SK-MEL-5 (cell line): ENCODE results near the gene KCNK4. TPM values are rescaled to one million over a fixed set of nuclear protein-coding genes. Genes with fewer than 3 reads are reported as not detected.

ENCODE experiments used
- DNase-seq: peaks from one replicate; pipeline ENCODE4 v3.0.0-alpha.2; 2016; ENCODE audit warnings: low read depth, low spot score
- in situ Hi-C: cut with HindIII; loops from 2 replicates; pipeline ENCODE4 v1.10.0; 2016; ENCODE audit warnings: low sequenced_read_pairs, high pct_unique_total_duplicates, low pct_unique_long_range_greater_than_20kb
- total RNA-seq: library from RNA; depleted of rRNA; stranded (reverse); fragments of >200 nt; shearing (Covaris generic); gene quantifications from 2 replicates; pipeline ENCODE4 v1.2.3, GENCODE V29; 2014

KCNK4 gene
- total RNA-seq, 1 experiment from 2014 or later: not detected

- in situ Hi-C loops: no loop called here
- DNase-seq: peak; percentile 75
Measured at GRCh38 chr11:64331569-64332371, 40.7 kb downstream of the KCNK4 start.

DNA sequence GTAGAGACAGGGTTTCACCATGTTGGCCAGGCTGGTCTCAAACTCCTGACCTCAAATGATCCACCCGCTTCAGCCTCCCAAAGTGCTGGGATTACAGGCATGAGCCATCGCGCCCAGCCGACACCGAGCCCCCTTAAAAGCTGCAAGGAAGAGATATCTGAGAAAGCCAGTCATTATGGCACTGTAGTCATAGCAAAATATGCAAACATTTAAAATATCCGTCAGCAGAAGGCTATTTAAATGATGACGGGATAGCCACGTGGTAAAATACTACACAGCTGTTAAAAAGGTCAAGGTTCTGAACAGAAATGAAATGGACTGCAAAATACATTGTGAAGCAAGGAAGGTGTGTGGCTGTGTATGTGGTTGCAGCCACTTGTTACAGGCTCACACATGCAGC, 42.5 kb downstream of the KCNK4 start:
- no peak for DNase-seq
- in situ Hi-C loops: no loop called here

DNA sequence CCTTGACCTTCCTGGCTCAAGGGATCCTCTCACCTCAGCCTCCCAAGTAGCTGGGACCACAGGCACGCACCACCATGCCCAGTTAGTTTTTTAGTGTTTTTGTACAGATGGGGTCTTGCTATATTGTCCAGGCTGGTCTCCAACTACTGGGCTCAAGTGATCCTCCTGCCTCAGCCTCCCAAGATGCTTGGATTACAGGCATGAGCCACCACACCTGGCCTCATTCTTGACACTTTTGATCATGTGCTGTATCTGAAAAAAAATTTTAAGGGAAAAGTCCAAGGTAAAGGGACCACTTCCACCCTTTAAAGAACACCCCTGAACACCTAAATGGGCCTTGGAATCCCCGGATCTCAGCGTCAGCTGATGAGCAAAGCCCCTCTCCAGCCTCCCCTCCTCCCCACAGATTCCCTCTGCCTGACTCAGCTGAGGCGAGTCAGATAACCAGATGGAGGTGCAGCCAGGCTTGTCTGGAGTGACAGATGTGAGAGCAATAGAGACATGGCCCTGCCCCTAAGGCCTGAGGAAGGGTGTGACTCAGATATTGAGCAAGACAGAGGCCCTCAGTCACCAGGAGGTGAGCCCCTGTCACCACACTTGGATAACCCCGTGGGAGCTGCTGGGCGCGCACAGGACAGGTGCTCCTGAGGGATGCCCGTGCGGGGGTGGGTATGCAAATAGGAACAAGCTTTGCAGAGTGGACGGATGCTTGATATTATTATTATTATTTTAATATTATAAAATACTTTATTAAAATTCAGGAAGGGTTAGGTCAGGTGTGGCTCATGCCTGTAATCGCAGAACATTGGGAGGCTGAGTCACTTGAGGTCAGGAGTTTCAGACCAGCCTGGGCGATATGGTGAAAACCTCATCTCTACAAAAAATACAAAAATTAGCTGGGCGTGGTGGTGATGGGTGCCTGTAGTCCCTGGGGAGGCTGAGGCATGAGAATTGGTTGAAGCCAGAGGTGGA, 43.9 kb downstream of the KCNK4 start:
- in situ Hi-C loops: no loop called here
- DNase-seq: no peak

DNA sequence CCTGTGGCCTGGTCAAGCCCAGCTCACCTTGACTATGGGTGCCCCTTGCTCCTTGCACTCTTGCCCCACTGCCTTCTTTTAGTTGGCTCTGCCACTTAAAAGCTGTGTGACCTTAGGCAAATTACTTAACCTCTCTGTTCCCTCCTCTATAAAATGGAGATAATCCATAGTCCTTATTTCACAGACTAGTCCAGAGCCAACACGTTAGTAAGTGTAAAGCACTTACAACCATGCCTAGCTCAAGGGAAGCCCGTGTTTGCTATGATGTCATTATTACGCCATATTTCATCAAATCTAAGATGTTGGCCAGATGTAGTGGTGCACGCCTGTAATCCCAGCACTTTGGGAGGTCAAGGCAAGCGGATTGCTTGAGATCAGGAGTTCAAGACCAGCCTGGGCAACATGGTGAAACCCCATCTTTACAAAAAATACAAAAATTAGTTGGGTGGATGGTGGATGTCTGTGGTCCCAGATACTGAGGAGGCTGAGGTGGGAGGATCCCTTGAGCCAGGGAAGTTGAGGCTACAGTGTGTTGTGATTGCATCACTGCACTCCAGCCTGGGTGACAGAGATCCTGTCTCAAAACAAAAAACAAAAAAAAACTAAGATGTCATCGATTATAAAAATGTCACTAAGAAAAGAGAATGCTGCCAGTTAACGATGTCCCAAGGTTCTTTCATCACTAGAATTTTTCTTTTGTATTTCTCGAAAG, 46.6 kb downstream of the KCNK4 start:
- in situ Hi-C loops: no loop called here
- DNase-seq: no peak

- in situ Hi-C loops: no loop called here
Measured at GRCh38 chr11:64338716-64339115, 47.6 kb downstream of the KCNK4 start.

GRCh38 chr11:64339286-64339685, 48.2 kb downstream of the KCNK4 start:
- in situ Hi-C loops: no loop called here
- no peak for DNase-seq

More at GRCh38 chr11:64338716-64339115, 47.6 kb downstream of the KCNK4 start:
- no peak for DNase-seq

- in situ Hi-C loops: no loop called here
Measured at GRCh38 chr11:64339754-64340408, 48.8 kb downstream of the KCNK4 start, which contains the start of gene CCDC88B. Gene CCDC88B, plus strand, starts transcription at chr11:64340204. Its CDS starts 63 bp downstream, at chr11:64340267.

DNA sequence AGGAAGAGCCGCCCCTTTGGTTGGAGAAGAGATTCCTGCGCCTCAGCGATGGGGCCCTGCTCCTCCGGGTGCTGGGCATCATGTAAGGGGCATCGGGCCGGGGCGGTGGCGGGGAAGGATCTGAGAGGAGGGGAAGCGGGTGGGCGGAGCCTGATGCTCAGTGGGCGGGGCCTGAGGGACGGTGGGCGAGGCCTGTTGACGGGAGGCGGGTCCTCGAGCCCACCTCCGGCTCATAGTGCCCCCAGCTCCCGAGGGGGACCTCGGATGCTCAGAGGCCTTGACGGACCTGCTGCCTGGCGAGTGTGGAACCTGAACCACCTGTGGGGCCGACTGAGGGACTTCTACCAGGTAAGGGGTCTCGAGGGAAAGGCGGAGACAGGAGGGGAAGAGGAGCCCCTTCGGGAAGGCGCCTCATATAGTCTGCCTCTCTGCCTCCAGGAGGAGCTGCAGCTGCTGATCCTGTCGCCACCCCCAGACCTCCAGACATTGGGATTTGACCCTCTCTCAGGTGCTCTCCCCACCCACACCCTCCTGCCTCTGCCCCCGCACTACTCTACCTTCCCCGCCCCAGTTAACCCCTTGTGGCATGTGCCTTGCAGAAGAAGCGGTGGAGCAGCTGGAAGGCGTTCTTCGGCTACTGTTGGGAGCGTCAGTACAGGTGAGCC, 49.7 kb downstream of the KCNK4 start:
- in situ Hi-C loops: no loop called here
- no peak for DNase-seq

More at GRCh38 chr11:64339754-64340408, 48.8 kb downstream of the KCNK4 start, which contains the start of gene CCDC88B:
- no peak for DNase-seq

GRCh38 chr11:64341429-64341828, 50.3 kb downstream of the KCNK4 start:
- DNase-seq: no peak
- in situ Hi-C loops: no loop called here

DNA sequence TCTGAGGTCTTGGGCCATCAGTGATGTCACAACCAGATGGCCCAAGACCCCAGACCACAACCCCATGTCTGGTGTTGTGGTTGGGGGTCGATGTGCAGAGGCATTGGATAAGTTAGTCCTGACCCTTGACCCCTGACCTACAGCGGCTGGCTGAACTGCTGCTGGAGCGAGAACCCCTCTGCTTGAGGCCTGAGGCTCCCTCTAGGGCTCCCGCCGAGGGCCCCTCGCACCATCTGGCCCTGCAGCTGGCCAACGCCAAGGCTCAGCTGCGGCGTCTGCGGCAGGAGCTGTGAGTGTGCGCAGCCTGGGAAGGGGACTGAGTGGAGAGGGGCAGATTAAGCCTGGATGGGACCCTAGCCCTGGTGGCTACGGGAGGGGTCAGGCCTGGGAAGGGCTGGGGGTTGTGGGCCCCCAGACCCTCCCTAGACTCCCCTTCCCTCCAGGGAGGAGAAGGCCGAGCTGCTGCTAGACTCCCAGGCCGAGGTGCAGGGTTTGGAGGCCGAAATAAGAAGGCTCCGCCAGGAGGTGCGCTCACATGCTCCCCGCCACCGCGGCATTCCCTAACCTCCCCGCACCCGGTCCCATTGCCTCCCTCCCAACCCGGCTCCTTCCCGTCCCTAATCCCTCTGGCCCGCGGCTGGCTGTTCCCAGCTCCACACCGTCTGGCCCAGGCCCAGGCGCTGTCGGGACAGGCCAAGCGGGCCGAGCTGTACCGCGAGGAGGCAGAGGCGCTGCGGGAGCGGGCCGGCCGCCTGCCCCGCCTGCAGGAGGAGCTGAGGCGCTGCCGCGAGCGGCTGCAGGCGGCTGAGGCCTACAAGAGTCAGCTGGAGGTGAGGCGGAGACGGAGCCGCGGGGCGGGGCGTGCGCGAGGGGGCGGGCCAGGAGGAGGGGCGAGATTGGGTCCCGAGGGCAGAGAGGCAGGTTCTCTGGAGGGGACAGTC, 51.0 kb downstream of the KCNK4 start:
- in situ Hi-C loops: no loop called here
- peak; percentile 68 for DNase-seq

DNA sequence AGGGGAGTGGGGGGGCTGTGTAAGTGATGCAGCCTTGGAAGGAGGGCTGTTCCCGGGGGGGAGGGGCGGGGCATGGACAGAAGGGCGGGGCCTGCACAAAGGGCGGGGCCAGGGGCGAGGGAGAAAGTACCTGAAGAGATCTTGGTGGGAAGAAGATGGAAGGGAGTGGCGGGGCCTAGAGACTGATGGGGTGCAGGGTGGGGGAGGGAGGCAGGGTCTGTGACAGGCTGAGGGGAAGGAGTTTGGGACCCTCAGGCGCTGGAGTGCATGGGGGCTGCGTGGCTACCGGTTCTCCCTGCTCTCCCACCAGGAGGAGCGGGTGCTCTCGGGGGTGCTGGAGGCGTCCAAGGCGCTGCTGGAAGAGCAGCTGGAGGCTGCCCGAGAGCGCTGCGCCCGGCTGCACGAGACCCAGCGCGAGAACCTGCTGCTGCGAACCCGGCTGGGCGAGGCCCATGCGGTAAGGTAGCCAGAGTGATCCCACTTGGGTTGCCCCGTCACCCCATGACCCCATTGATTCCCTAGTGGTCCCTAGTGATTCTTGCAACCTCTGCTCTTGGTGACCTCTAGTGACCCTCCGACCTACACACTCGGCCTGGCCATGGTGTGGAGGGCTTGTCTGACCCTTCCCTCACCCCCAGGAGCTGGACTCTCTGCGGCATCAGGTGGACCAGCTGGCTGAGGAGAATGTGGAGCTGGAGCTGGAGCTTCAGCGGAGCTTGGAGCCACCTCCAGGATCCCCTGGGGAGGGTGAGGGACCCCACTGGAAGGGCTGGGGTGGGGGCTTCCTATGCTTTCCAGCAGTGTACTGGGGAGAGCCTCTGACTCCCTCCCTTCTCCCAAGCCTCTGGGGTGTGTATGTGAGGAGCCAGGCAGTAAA, 52.0 kb downstream of the KCNK4 start:
- in situ Hi-C loops: no loop called here

GRCh38 chr11:64343767-64344559, 52.9 kb downstream of the KCNK4 start:
- peak; percentile 39 for DNase-seq

More for the DNA sequence above, 52.0 kb downstream of the KCNK4 start:
- DNase-seq: no peak

DNA sequence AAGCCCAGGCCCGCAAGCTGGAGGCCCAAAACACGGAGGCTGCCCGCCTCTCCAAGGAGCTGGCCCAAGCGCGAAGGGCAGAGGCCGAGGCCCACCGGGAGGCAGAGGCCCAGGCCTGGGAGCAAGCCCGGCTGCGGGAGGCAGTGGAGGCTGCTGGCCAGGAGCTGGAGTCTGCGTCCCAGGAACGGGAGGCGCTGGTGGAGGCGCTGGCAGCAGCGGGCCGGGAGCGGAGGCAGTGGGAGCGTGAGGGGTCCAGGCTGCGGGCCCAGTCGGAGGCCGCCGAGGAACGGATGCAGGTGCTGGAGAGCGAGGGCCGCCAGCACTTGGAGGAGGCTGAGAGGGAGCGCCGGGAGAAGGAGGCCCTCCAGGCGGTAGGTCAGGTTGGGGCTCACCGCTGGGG, 53.7 kb downstream of the KCNK4 start:
- in situ Hi-C loops: no loop called here

More at GRCh38 chr11:64343767-64344559, 52.9 kb downstream of the KCNK4 start:
- in situ Hi-C loops: no loop called here

DNA sequence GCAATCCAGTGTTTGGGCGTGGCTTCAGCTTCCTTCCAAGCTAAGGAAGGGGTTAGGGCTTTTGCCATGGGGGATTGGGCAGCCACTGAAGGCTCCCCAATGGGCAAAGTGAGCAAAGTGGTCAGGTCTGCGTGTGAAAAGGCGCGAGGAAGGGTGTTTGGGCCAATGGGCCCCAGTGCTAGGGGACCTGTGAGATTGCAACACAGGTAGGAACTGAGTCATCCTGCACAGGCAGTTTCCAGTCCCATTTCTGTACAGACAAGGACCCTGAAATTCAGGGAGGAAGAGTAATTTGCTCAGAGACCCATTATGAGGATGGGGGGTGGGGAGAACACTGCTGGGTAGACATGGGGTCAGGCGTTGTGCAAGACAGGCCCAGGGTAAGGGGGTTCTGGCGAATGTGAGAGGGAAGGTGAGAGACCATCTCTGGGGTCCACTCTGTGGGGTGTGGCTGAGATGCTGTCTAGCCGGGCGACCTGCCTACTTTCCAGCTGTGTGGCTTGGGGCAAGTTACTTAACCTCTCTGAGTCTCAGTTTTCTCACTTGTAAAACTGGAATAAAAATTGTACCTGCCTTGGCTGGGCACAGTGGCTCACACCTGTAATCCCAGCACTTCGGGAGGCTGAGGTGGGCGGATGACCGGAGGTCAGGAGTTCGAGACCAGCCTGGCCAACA, 56.2 kb downstream of the KCNK4 start:
- in situ Hi-C loops: no loop called here
- no peak for DNase-seq

More for the DNA sequence above, 53.7 kb downstream of the KCNK4 start:
- no peak for DNase-seq
